Colonic mucosa (tissue), 4 donors: ENCODE measurements around the gene ARMC6. TPM values are rescaled to one million over a fixed set of nuclear protein-coding genes. Genes with fewer than 3 reads are reported as not detected.

ENCODE experiments used
- DNase-seq: peaks from one replicate; pipeline ENCODE4 v3.0.0-alpha.2; 2020
- H3K27ac ChIP-seq: fragments of 200-600 bp; one replicate; pipeline ENCODE4 v1.8.0; 2021
- H3K27me3 ChIP-seq: fragments of 200-600 bp; one replicate; pipeline ENCODE4 v1.8.0; 2021
- H3K36me3 ChIP-seq: fragments of 200-600 bp; one replicate; pipeline ENCODE4 v1.8.0; 2021
- H3K4me1 ChIP-seq: fragments of 200-600 bp; one replicate; pipeline ENCODE4 v1.8.0; 2021; ENCODE audit warnings: mild to moderate bottlenecking
- H3K4me3 ChIP-seq: fragments of 200-600 bp; one replicate; pipeline ENCODE4 v1.8.0; 2021
- H3K9ac ChIP-seq, 2 donors: one replicate each; pipeline ENCODE4 v1.7.0; 2013; ENCODE audit warnings: control low read depth in 2 of 2, low read depth in 2 of 2, low read length in 2 of 2
- H3K9me3 ChIP-seq: fragments of 200-600 bp; one replicate; pipeline ENCODE4 v1.8.0; 2021
- CTCF ChIP-seq: fragments of 200-600 bp; IDR thresholded peaks from one replicate; pipeline ENCODE4 v1.8.0; 2022; ENCODE audit warnings: antibody characterized with exemption, mild to moderate bottlenecking
- intact Hi-C: fragments of 100-400 bp; cut with DNase I; formaldehyde crosslinking; loops from one replicate; pipeline ENCODE4 v1.14.1; 2022
- total RNA-seq, 2 donors: library from RNA; stranded (reverse); fragmentation: NEBNext Ultra II Directional in 1 of 2; extraction: Animal tissue kit (Norgen Biotek cat#: 25700) in 1 of 2; gene quantifications; one replicate each; pipeline ENCODE4 v1.2.1, GENCODE V29; 2021
- donor health status: healthy.
- donor health status: DM: no; HTN: no; CAD: no.
- donor health status: DM: no; HTN: no; CAD: no.

Gene ARMC6
- total RNA-seq, 2 donors from 2014 or later, result 15.0 to 29.4 TPM

- DNase-seq, result no peak
- Histone ChIP-seq H3K27me3 (no peaks in the 10 kb centered on the region), H3K36me3 (no peaks in the 10 kb centered on the region), H3K27ac (no peak overlapping the region), H3K9me3 (no peaks in the 10 kb centered on the region), H3K4me3 (no peak overlapping the region), H3K9ac (no peak overlapping the region), H3K4me1 (peaks cover 6% of the 10 kb centered on the region)
- no peak for TF ChIP-seq CTCF
- intact Hi-C loops, result no loop called here
Observed at GRCh38 chr19:19067276-19068072, 34.1 kb downstream of the ARMC6 start.

- Histone ChIP-seq H3K27ac (no peak overlapping the region), H3K36me3 (no peaks in the 10 kb centered on the region), H3K9me3 (no peaks in the 10 kb centered on the region), H3K9ac (no peak overlapping the region), H3K4me1 (peaks cover 6% of the 10 kb centered on the region), H3K4me3 (no peak overlapping the region), H3K27me3 (no peaks in the 10 kb centered on the region)
- TF ChIP-seq CTCF, result no peak
- no peak for DNase-seq
- intact Hi-C loops, result no loop called here
Observed at GRCh38 chr19:19068659-19069654, 35.6 kb downstream of the ARMC6 start.

GRCh38 chr19:19071897-19072296 is 38.5 kb downstream of the ARMC6 start:
- no peak overlapping the region for H3K27ac ChIP-seq
- intact Hi-C loops, result no loop called here
- no peaks in the 10 kb centered on the region for H3K27me3 ChIP-seq
- no peaks in the 10 kb centered on the region for H3K9me3 ChIP-seq
- no peaks in the 10 kb centered on the region for H3K36me3 ChIP-seq
- no peak overlapping the region for H3K9ac ChIP-seq
- no peak for DNase-seq
- no peak overlapping the region for H3K4me3 ChIP-seq
- H3K4me1 ChIP-seq, result no peaks in the 10 kb centered on the region
- no peak for TF ChIP-seq CTCF

- no peaks in the 10 kb centered on the region for H3K9me3 ChIP-seq
- no peak overlapping the region for H3K27ac ChIP-seq
- TF ChIP-seq CTCF, result no peak
- no peak overlapping the region for H3K4me3 ChIP-seq
- no peaks in the 10 kb centered on the region for H3K36me3 ChIP-seq
- H3K4me1 ChIP-seq, result no peaks in the 10 kb centered on the region
- H3K27me3 ChIP-seq, result no peaks in the 10 kb centered on the region
- intact Hi-C loops, result no loop called here
- no peak overlapping the region for H3K9ac ChIP-seq
- no peak for DNase-seq
Observed at GRCh38 chr19:19074196-19074882, 40.9 kb downstream of the ARMC6 start.

- TF ChIP-seq CTCF, result no peak
- no peaks in the 10 kb centered on the region for H3K9me3 ChIP-seq
- H3K36me3 ChIP-seq, result no peaks in the 10 kb centered on the region
- H3K4me3 ChIP-seq, result no peak overlapping the region
- H3K27me3 ChIP-seq, result no peaks in the 10 kb centered on the region
- DNase-seq, result no peak
- no peaks in the 10 kb centered on the region for H3K4me1 ChIP-seq
- H3K27ac ChIP-seq, result no peak overlapping the region
- intact Hi-C loops, result no loop called here
- H3K9ac ChIP-seq, result no peak overlapping the region
Observed at GRCh38 chr19:19075126-19075525, 41.7 kb downstream of the ARMC6 start.
